ENCODE measurements around the gene ERICH3. TPM values are rescaled to one million over a fixed set of nuclear protein-coding genes. Genes with fewer than 3 reads are reported as not detected.

The ERICH3 gene
- total RNA-seq, 1 experiment from 2014 or later = 0.07 TPM

Other genes with a start within 250 kb of the ERICH3 start
- not detected in 2 replicates for gene LRRC53, start 161.2 kb downstream of the ERICH3 start, total RNA-seq (2014; rRNA removed; shearing (Covaris generic))
- gene CRYZ, start 59.3 kb upstream of the ERICH3 start, total RNA-seq (2014; rRNA removed; shearing (Covaris generic)) = 19.8 and 27.2 TPM in 2 replicates
- gene TYW3, start 59.4 kb upstream of the ERICH3 start, total RNA-seq (2014; rRNA removed; shearing (Covaris generic)) = 10.8 and 12.0 TPM in 2 replicates

Data from A172 (cell line).